Heart right ventricle (tissue), 16 donors: ENCODE results near the gene SV2C. TPM values are rescaled to one million over a fixed set of nuclear protein-coding genes. Genes with fewer than 3 reads are reported as not detected.
A peak's percentile ranks its signal among the peaks of the same experiment; 100 is the strongest.

Experiments used
- ATAC-seq, 8 donors: fragments of 200-7000 bp; cut with Tn5 transposase; one replicate each; pipeline ENCODE4 v1.9.1; 2020; ENCODE audit warnings: mild to moderate bottlenecking in 8 of 8, moderate library complexity in 8 of 8, moderate number of reproducible peaks in 1 of 8
- DNase-seq, 2 donors: peaks; one replicate each; pipeline ENCODE4 v3.0.0-alpha.2; 2020
- H3K27ac ChIP-seq, 10 donors: fragments of 200-600 bp; sonication (generic) in 2 of 10; one replicate each; pipeline versions ENCODE4 v1.5.0 to v1.8.0; 2020 to 2022; ENCODE audit warnings: mild to moderate bottlenecking in 3 of 10
- H3K27me3 ChIP-seq, 7 donors: fragments of 200-600 bp; one replicate each; pipeline ENCODE4 v1.8.0; 2021 to 2022; ENCODE audit warnings: mild to moderate bottlenecking in 2 of 7
- H3K36me3 ChIP-seq, 9 donors: fragments of 200-600 bp; sonication (generic) in 1 of 9; one replicate each; pipeline versions ENCODE4 v1.5.0 to v1.8.0; 2020 to 2022; ENCODE audit warnings: mild to moderate bottlenecking in 2 of 9
- H3K4me1 ChIP-seq, 9 donors: fragments of 200-600 bp; sonication (generic) in 1 of 9; one replicate each; pipeline versions ENCODE4 v1.5.0 to v1.8.0; 2020 to 2022; ENCODE audit warnings: mild to moderate bottlenecking in 4 of 9
- H3K4me3 ChIP-seq, 10 donors: fragments of 200-600 bp; sonication (generic) in 2 of 10; one replicate each; pipeline versions ENCODE4 v1.5.0 to v1.8.0; 2020 to 2022; ENCODE audit warnings: mild to moderate bottlenecking in 7 of 10, moderate library complexity in 2 of 10
- H3K9me3 ChIP-seq, 11 donors: fragments of 200-600 bp in 10 of 11; sonication (generic) in 2 of 11; one replicate each; pipeline versions ENCODE4 v1.5.0 to v1.8.0; 2013 to 2022; ENCODE audit warnings: mild to moderate bottlenecking in 2 of 11, control low read depth in 1 of 11, moderate library complexity in 1 of 11
- CTCF ChIP-seq, 9 donors: fragments of 200-600 bp; sonication (generic) in 2 of 9; IDR thresholded peaks; one replicate each; pipeline versions ENCODE4 v1.5.0 to v1.8.0; 2021 to 2022; ENCODE audit warnings: antibody characterized with exemption in 9 of 9, mild to moderate bottlenecking in 5 of 9, moderate library complexity in 1 of 9
- WGBS, 2 donors: extraction: QIAGEN DNeasy Blood & Tissue Kit; methylation state at CpG; one replicate each; pipeline ENCODE4 v1.1.7; 2013; ENCODE audit warnings: inconsistent platforms in 1 of 2; 5-methylcytosine and 5-hydroxymethylcytosine counted together
- intact Hi-C, 10 donors: fragments of 100-400 bp; cut with DNase I; formaldehyde crosslinking; loops; one replicate each; pipeline versions ENCODE4 v1.11.1 to v1.14.2; 2022
- polyA plus RNA-seq, 2 donors: library from polyadenylated mRNA; stranded (reverse); fragments of 200-250 nt; gene quantifications; one replicate each; pipeline ENCODE4 v1.2.3, GENCODE V29; 2013
- total RNA-seq, 10 donors: library from RNA; stranded (reverse); fragmentation: NEBNext Ultra II Directional in 3 of 10; extraction: Animal tissue kit (Norgen Biotek cat#: 25700) in 3 of 10; gene quantifications; one replicate each; pipeline versions ENCODE4 v1.2.1 to v1.2.4, GENCODE V29; 2021 to 2023
- donor health status: Arrhythmogenic right ventricular cardiomyopathy.
- donor health status: ischemic (EF 13 %, LVEDD 7.1; RV severe dilation, severe dysfunction).
- donor health status: healthy with polysubstance abuse.
- donor health status: DM: no; HTN: yes; CAD: no.
- donor health status: DM: no; HTN: no; CAD: no.
- donor health status: ischemic (EF 25% LVEDD 6.9; RV normal size, moderate dysfunction).
- donor health status: ischemic (EF 25% LVEDD 5.7; RV mildly dilated, moderate dysfunction).
- donor health status: healthy.
- donor health status: DM: yes; HTN: yes; CAD: no.
- donor health status: Ischemic cardiomyopathy.
- donor health status: ischemic (EF 35%, LVEDD 5.7; RV mildly dilated, moderate dysfunction).
- donor health status: nonischemic (EF 11% LVEDD 7.7; RV severe dilation, severe dysfunction).
- donor health status: DM: yes; HTN: yes; CAD: no.
- donor health status: PGD.
- donor health status: ischemic (EF 29% LVEDD 5.4; RV normal size, mild dysfunction).
- donor health status: nonischemic (EF 23%, LVEDD 6.1; RV moderate dilation, normal function).

Gene SV2C
- total and polyA plus RNA-seq, 12 donors = 0.09 to 1.2 (median 0.24) TPM; not detected in 4

GRCh38 chr5:76397200-76397599 is 314.0 kb downstream of the SV2C start:
- ATAC-seq (no peak), DNase-seq (no peak)
- 94% methylated on average over 2 of the region's 2 CpGs for WGBS, 2 donors
- H3K9me3 ChIP-seq = no peaks in the 10 kb centered on the region
- TF ChIP-seq CTCF (IDR thresholded peaks at IDR 0.05) = no peak
- H3K36me3 ChIP-seq = no peaks in the 10 kb centered on the region
- intact Hi-C loops = no loop called here
- no peak overlapping the region for H3K27ac ChIP-seq
- peaks cover 0 to 9% (median 5%) of the 10 kb centered on the region in 9 donors for H3K4me1 ChIP-seq
- H3K27me3 ChIP-seq = peaks cover 4 to 41% (median 15%) of the 10 kb centered on the region in 7 donors
- no peak overlapping the region for H3K4me3 ChIP-seq

- peaks cover 0 to 27% (median 19%) of the 10 kb centered on the region in 9 donors for H3K4me1 ChIP-seq
- ATAC-seq = no peak
- DNase-seq = no peak
- H3K36me3 ChIP-seq = no peaks in the 10 kb centered on the region
- intact Hi-C loops = no loop called here
- no peaks in the 10 kb centered on the region for H3K9me3 ChIP-seq
- H3K27me3 ChIP-seq = peaks cover 4 to 57% (median 29%) of the 10 kb centered on the region in 7 donors
- TF ChIP-seq CTCF (IDR thresholded peaks at IDR 0.05) = no peak
- H3K4me3 ChIP-seq = no peak overlapping the region
- 89 to 91% methylated on average over 2 of the region's 2 CpGs for WGBS, 2 donors
- no peak overlapping the region for H3K27ac ChIP-seq
Observed at GRCh38 chr5:76399268-76399667, 316.1 kb downstream of the SV2C start.

GRCh38 chr5:76400466-76400865 is 317.3 kb downstream of the SV2C start:
- no peak for DNase-seq
- H3K4me3 ChIP-seq = no peak overlapping the region
- no peak for TF ChIP-seq CTCF (IDR thresholded peaks at IDR 0.05)
- ATAC-seq = no peak
- intact Hi-C loops = loop anchor here in 5 of 10 donors (10.0 kb wide), 3 partner anchors 144 to 174 kb away; no protein-coding TSS in a partner anchor
- peaks cover 0 to 39% (median 19%) of the 10 kb centered on the region in 9 donors for H3K4me1 ChIP-seq
- peaks cover 4 to 57% (median 29%) of the 10 kb centered on the region in 7 donors for H3K27me3 ChIP-seq
- no peaks in the 10 kb centered on the region for H3K36me3 ChIP-seq
- no peak overlapping the region for H3K27ac ChIP-seq
- H3K9me3 ChIP-seq = no peaks in the 10 kb centered on the region
- WGBS, 2 donors = 73 to 85% methylated on average over 5 of the region's 5 CpGs

GRCh38 chr5:76401801-76402250 is 318.6 kb downstream of the SV2C start:
- Histone ChIP-seq H3K27ac (peak overlapping the region in 7 of 10 donors; percentile 45 to 97 (median 52)), H3K9me3 (no peaks in the 10 kb centered on the region), H3K36me3 (no peaks in the 10 kb centered on the region), H3K4me3 (peak overlapping the region in 9 of 10 donors; percentile 51 to 79 (median 64)), H3K27me3 (peaks cover 4 to 57% (median 29%) of the 10 kb centered on the region in 7 donors), H3K4me1 (peaks cover 0 to 52% (median 19%) of the 10 kb centered on the region in 9 donors)
- intact Hi-C loops = loop anchor here in 5 of 10 donors (10.0 kb wide), 3 partner anchors 143 to 173 kb away; no protein-coding TSS in a partner anchor
- peak in 1 of 8 donors; percentile 19 for ATAC-seq
- DNase-seq = no peak
- WGBS, 2 donors = 30 to 31% methylated on average over 11 of the region's 11 CpGs
- TF ChIP-seq CTCF (IDR thresholded peaks at IDR 0.05) = no peak
